Esophagus squamous epithelium (tissue), 5 donors: ENCODE results near the gene MIEF1. TPM values are rescaled to one million over a fixed set of nuclear protein-coding genes. Genes with fewer than 3 reads are reported as not detected.
A peak's percentile ranks its signal among the peaks of the same experiment; 100 is the strongest.

ENCODE experiments used
- DNase-seq: peaks from one replicate; lab custom pipeline; 2025; lab: John Stamatoyannopoulos, UW
- H3K27ac ChIP-seq, 4 donors: fragments of 200-600 bp; sonication (generic); one replicate each; pipeline ENCODE4 v1.5.1; 2016 to 2019; ENCODE audit warnings: mild to moderate bottlenecking in 1 of 4
- H3K27me3 ChIP-seq, 4 donors: fragments of 200-600 bp; sonication (generic); 1 replicate in 3 of 4; 2 replicates in 1 of 4; pipeline versions ENCODE4 v1.5.1 to v1.6.0; 2017 to 2021; ENCODE audit warnings: antibody characterized with exemption in 1 of 4
- H3K36me3 ChIP-seq, 3 donors: fragments of 200-600 bp; sonication (generic); one replicate each; pipeline ENCODE4 v1.5.1; 2016 to 2019
- H3K4me1 ChIP-seq, 3 donors: fragments of 200-600 bp; sonication (generic); one replicate each; pipeline ENCODE4 v1.5.1; 2017 to 2019
- H3K4me3 ChIP-seq, 4 donors: fragments of 200-600 bp; sonication (generic); 1 replicate in 3 of 4; 2 replicates in 1 of 4; pipeline ENCODE4 v1.5.1; 2016 to 2019; ENCODE audit warnings: mild to moderate bottlenecking in 2 of 4, moderate library complexity in 1 of 4
- H3K9me3 ChIP-seq, 3 donors: fragments of 200-600 bp; sonication (generic); one replicate each; pipeline ENCODE4 v1.5.1; 2016 to 2019
- POLR2A ChIP-seq, 4 donors: fragments of 450-650 bp; IDR thresholded peaks; one replicate each; pipeline ENCODE4 v1.6.1; 2017; ENCODE audit warnings: antibody characterized with exemption in 4 of 4, mild to moderate bottlenecking in 4 of 4, moderate library complexity in 3 of 4
- WGBS, 2 donors: methylation state at CpG; one replicate each; pipeline ENCODE4 v1.1.5; 2018; 5-methylcytosine and 5-hydroxymethylcytosine counted together
- intact Hi-C: fragments of 100-400 bp; cut with DNase I; formaldehyde crosslinking; loops from one replicate; pipeline ENCODE4 v1.15.0; 2022
- total RNA-seq, 4 donors: library from RNA; depleted of rRNA; stranded (reverse); fragments of >200 nt; gene quantifications; one replicate each; pipeline ENCODE4 v1.1.0, GENCODE V29; 2016
- TF ChIP-seq, protein P1 (sequence below), 6 experiments: fragments of 450-650 bp in 4 of 6; fragments of 200-600 bp in 2 of 6; sonication (generic) in 2 of 6; IDR thresholded peaks; one replicate each; pipeline ENCODE4 v1.5.1; 2016 to 2019; ENCODE audit warnings: antibody characterized with exemption in 6 of 6, mild to moderate bottlenecking in 4 of 6, moderate library complexity in 4 of 6
- donor health status: DM: yes; HTN: yes; CAD: no.

Gene MIEF1
- total RNA-seq, 4 donors from 2014 or later, result 21.4 to 34.2 (median 23.9) TPM

DNA sequence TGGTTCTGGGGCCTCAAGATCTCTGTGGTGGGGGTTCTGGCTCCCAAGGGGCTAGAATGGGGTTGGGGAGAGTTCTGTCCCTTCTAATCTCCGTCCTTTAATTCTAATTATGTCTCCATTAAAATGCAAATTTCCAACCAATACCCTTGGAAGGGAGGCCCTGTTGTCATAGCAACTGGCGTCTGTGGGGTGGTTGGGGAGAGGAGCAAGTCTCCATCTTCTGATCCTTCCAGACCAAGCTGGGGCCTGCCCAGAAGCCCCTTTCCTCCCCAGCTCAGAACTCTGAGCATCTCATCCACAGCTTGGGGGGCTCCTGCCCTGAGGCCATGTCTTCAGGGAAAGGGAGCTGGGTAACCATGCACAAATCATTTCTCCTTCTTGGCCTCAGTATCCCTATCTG is 35.9 kb downstream of the MIEF1 start:
- Histone ChIP-seq H3K4me3 (no peak overlapping the region), H3K9me3 (no peaks in the 10 kb centered on the region), H3K27me3 (peaks cover 0 to 12% (median 0%) of the 10 kb centered on the region in 4 donors), H3K4me1 (peaks cover 0 to 20% (median 6%) of the 10 kb centered on the region in 3 donors), H3K27ac (no peak overlapping the region), H3K36me3 (no peaks in the 10 kb centered on the region)
- WGBS, 2 donors, result 50 to 61% methylated on average over 2 of the region's 2 CpGs
- DNase-seq, result no peak
- TF ChIP-seq, protein P1, sequence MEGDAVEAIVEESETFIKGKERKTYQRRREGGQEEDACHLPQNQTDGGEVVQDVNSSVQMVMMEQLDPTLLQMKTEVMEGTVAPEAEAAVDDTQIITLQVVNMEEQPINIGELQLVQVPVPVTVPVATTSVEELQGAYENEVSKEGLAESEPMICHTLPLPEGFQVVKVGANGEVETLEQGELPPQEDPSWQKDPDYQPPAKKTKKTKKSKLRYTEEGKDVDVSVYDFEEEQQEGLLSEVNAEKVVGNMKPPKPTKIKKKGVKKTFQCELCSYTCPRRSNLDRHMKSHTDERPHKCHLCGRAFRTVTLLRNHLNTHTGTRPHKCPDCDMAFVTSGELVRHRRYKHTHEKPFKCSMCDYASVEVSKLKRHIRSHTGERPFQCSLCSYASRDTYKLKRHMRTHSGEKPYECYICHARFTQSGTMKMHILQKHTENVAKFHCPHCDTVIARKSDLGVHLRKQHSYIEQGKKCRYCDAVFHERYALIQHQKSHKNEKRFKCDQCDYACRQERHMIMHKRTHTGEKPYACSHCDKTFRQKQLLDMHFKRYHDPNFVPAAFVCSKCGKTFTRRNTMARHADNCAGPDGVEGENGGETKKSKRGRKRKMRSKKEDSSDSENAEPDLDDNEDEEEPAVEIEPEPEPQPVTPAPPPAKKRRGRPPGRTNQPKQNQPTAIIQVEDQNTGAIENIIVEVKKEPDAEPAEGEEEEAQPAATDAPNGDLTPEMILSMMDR (IDR thresholded peaks at IDR 0.05), result no peak
- no peak for TF ChIP-seq POLR2A (IDR thresholded peaks at IDR 0.05)
- intact Hi-C loops, result loop anchor here (5.0 kb wide), 1 partner anchor 494 kb away; no protein-coding TSS in a partner anchor

DNA sequence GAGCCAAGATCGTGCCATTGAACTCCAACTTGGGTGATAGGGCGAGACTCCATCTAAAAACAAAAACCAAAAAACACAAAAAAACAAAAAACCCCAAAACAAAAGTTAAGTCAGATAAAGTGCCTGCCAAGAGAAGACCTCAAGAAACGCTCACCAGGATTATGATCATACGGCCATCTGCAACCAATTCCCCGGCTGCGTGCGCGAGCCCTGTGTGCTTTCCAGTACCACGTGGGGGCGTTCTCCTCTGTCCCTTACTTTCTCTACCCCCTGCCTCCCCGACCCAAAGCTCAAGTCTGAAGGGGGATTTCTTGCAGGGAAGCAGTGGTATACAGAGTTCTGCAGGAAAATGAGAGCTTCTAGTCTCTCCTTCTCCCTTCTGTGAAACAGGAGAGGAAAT is 41.0 kb downstream of the MIEF1 start:
- H3K4me3 ChIP-seq, result no peak overlapping the region
- H3K4me1 ChIP-seq, result no peaks in the 10 kb centered on the region
- no peak for DNase-seq
- no peaks in the 10 kb centered on the region for H3K36me3 ChIP-seq
- TF ChIP-seq POLR2A (IDR thresholded peaks at IDR 0.05), result no peak
- TF ChIP-seq, protein P1 (IDR thresholded peaks at IDR 0.05), result peak in 3 of 6 experiments; percentile 15 to 29 (median 29)
- 18 to 19% methylated on average over 11 of the region's 11 CpGs for WGBS, 2 donors
- H3K9me3 ChIP-seq, result no peaks in the 10 kb centered on the region
- no peak overlapping the region for H3K27ac ChIP-seq
- intact Hi-C loops, result loop anchor here (10.0 kb wide), 1 partner anchor 802 kb away; the partner anchor contains the start of gene ADSL
- H3K27me3 ChIP-seq, result peaks cover 0 to 62% (median 0%) of the 10 kb centered on the region in 4 donors

DNA sequence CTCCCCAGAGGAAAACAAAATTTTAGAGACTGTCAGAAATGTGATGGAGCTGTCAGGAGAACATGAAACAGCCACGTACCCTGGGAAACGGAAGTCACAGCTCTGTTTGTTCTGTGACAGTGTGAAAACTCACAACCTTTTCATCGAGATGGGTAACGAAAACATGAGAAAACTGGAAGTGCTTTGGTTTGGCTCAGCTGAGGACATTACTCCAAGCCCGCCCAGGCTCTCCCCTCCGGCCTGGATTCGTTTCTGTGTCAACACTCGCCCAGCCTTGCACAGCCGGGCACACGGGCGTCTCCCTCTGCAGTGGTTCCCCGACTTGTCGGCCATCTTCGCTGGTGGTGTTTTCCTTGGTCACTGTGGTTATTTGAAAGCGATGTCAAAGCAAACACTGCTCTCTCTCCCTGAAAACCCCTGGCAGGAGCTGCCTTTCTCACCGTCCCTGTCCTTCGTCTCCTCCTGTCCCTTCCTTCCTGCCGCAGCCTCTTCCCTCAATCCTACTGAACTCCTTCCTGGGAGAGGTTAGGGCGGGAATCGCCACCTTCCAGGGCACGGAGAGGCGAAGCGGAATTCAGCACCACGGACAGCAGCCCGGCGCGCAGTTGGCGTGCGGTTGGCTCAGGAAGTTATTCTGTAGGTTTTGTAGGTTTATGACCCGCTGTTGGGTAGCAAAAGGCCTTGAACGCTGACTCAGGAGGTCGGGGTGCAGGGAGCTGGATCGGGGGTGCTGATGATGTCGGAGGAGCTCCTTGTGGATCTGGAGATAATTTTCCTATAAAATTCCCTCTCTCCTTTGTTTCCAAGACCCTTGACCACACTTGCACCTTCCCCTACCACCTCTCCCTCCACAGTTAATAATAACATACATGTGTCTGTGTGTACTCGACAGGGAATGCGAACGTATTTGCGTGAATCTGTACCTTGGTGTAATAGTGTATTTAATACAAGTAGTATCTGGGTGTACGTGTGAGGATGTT is 43.6 kb downstream of the MIEF1 start:
- no peak for DNase-seq
- Histone ChIP-seq H3K36me3 (no peaks in the 10 kb centered on the region), H3K9me3 (no peaks in the 10 kb centered on the region), H3K4me3 (no peak overlapping the region), H3K27me3 (peaks cover 0 to 88% (median 0%) of the 10 kb centered on the region in 4 donors), H3K4me1 (no peaks in the 10 kb centered on the region), H3K27ac (no peak overlapping the region)
- TF ChIP-seq, protein P1 (IDR thresholded peaks at IDR 0.05), result no peak
- TF ChIP-seq POLR2A (IDR thresholded peaks at IDR 0.05), result no peak
- intact Hi-C loops, result loop anchor here (10.0 kb wide), 1 partner anchor 799 kb away; the partner anchor contains the start of gene ADSL
- 35 to 39% methylated on average over 31 to 32 of the region's 39 CpGs for WGBS, 2 donors

DNA sequence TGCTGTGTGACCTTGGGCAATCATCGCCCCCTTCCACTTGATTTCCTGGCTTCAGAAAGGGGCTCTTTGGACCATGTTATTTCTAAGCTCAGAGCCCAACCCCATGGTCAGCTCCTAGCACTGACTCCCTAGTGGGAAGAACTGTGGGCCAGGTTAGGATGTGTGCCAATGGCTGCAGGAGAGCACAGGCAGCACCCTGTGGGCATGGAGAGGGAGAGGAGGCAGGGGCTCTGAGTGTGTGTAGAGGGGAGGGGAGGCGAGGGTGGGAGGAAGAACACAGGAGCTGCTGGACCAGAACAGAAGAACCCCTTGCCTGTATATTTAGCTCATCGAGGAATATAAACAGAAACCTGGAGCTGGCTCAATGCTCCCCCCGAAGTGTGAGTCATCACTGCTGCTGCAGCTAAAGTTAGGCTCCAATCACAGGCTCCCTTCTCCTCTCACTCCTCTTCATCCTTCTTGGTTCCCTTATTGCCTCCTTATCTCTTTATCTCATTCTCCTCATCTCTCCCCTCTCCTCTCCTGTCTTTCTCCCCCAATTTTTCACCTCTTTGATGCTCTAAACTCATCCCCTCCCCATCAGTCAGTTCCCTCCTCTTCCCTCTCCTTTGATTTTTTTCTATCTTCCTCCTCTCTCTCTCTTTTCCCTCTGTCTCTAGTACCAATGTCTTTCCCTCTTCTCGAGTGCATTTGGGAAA is 44.9 kb downstream of the MIEF1 start:
- intact Hi-C loops, result loop anchor here (10.0 kb wide), 1 partner anchor 798 kb away; the partner anchor contains the start of gene ADSL
- Histone ChIP-seq H3K9me3 (no peaks in the 10 kb centered on the region), H3K4me1 (no peaks in the 10 kb centered on the region), H3K36me3 (no peaks in the 10 kb centered on the region), H3K4me3 (no peak overlapping the region), H3K27me3 (peaks cover 0 to 97% (median 0%) of the 10 kb centered on the region in 4 donors), H3K27ac (no peak overlapping the region)
- 11 to 15% methylated on average over 3 to 4 of the region's 5 CpGs for WGBS, 2 donors
- DNase-seq, result no peak
- TF ChIP-seq POLR2A (IDR thresholded peaks at IDR 0.05), result no peak
- TF ChIP-seq, protein P1 (IDR thresholded peaks at IDR 0.05), result no peak
